ENCODE measurements around the gene MBOAT2.

The MBOAT2 gene

DNA sequence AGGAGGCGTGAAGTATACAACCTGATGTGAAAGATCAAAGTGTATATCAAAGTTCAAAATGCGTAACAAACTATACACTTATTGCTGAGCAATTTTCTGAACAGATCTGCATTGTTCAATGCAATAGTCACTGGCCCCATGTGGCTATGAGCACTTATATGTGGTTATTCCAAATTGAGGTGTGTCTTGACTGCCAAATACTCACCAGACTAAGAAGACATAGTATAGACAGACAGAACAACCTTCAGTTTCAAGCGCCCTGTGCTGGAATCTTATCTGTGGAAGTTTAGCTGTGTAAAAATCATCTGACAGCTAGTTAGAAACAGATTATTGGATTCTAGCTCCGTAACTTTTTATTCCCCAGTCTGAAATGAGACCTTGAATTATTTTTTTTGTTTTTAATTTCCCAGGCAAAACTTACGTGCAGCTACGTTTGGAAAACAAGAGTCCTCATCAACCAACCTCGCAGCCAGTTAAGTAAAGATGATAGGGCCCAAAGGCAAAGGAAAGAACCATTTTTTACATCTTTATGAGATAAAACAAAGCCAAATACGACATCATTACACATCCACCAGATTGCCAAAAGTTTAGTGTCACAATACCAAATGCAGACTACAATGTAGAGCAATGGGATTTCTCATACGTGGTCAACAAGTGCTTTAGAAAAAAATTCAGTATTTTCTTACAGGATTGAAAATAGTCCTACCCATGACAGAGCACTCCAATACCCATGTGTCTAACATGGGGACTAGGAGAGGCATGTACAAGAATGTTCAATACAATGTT lies 37.2 kb downstream of the MBOAT2 start:
- H3K27ac ChIP-seq (ENCODE audit: low read depth, low read length) = no peak overlapping the region
- no peaks in the 10 kb centered on the region for H3F3A ChIP-seq (ENCODE audit: insufficient read depth)
- H3K36me3 ChIP-seq (ENCODE audit: low read length) = no peaks in the 10 kb centered on the region
- no peaks in the 10 kb centered on the region for H3K27me3 ChIP-seq (ENCODE audit: low read length)
- TF ChIP-seq, protein P1, sequence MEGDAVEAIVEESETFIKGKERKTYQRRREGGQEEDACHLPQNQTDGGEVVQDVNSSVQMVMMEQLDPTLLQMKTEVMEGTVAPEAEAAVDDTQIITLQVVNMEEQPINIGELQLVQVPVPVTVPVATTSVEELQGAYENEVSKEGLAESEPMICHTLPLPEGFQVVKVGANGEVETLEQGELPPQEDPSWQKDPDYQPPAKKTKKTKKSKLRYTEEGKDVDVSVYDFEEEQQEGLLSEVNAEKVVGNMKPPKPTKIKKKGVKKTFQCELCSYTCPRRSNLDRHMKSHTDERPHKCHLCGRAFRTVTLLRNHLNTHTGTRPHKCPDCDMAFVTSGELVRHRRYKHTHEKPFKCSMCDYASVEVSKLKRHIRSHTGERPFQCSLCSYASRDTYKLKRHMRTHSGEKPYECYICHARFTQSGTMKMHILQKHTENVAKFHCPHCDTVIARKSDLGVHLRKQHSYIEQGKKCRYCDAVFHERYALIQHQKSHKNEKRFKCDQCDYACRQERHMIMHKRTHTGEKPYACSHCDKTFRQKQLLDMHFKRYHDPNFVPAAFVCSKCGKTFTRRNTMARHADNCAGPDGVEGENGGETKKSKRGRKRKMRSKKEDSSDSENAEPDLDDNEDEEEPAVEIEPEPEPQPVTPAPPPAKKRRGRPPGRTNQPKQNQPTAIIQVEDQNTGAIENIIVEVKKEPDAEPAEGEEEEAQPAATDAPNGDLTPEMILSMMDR (IDR thresholded peaks at IDR 0.05; ENCODE audit: insufficient read depth, low read length, poor library complexity, severe bottlenecking) = no peak
- no peak for TF ChIP-seq EZH2phosphoT487 (conservative IDR thresholded peaks at IDR 0.05; ENCODE audit: low read length)
- no peaks in the 10 kb centered on the region for H3K79me2 ChIP-seq (ENCODE audit: insufficient read depth, low read length)
- H3K9me3 ChIP-seq (ENCODE audit: insufficient read depth, low read length) = no peaks in the 10 kb centered on the region
- H3K9ac ChIP-seq (ENCODE audit: low read length) = no peak overlapping the region
- H2AFZ ChIP-seq (ENCODE audit: low read depth, low read length, severe bottlenecking) = no peak overlapping the region
- H4K20me1 ChIP-seq (ENCODE audit: low read depth, low read length) = no peaks in the 10 kb centered on the region
- H3K4me2 ChIP-seq (ENCODE audit: low read depth, low read length, poor library complexity, severe bottlenecking) = no peak overlapping the region
- no peaks in the 10 kb centered on the region for H3K9me2 ChIP-seq (replicated peaks; ENCODE audit: insufficient read depth, low read length)
- H3K4me3 ChIP-seq (ENCODE audit: insufficient read depth, low read length, poor library complexity, severe bottlenecking) = no peak overlapping the region

DNA sequence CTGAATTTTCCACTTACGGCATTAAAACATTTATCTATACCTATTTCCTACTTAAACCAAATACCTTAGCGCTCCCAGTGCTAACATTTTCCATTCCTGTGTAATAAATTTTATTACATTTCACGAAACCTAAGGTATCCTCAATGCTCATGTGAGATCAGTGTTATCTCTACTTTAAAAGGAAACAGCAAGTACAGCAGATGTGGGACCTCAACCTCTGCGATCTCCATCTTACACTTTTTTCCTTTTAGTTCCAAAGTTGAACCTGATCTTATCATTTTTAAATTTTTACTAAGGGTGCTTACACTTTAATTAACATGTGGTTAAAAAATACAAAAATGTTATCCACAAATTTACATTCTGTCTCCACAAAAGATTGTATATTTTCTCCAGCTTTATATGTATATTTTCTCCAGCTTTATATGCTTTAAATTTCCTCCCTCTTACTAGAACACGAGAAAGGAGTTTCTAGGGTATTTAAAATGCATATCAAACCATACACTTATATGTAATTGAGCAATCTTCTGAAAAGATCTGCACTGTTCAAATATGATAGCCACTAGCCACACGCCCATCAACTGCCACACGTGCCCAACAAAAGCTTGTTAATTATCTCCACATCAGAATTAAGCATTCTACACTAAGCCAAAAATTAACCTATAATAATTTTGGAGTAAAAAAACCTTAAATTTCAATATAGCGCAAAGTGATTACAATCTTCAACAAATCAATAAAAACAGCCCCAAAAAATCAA lies 38.1 kb downstream of the MBOAT2 start:
- Histone ChIP-seq H3K4me2 (ENCODE audit: low read depth, low read length, poor library complexity, severe bottlenecking) (no peak overlapping the region), H3K79me2 (ENCODE audit: insufficient read depth, low read length) (no peaks in the 10 kb centered on the region), H3K27ac (ENCODE audit: low read depth, low read length) (no peak overlapping the region)

DNA sequence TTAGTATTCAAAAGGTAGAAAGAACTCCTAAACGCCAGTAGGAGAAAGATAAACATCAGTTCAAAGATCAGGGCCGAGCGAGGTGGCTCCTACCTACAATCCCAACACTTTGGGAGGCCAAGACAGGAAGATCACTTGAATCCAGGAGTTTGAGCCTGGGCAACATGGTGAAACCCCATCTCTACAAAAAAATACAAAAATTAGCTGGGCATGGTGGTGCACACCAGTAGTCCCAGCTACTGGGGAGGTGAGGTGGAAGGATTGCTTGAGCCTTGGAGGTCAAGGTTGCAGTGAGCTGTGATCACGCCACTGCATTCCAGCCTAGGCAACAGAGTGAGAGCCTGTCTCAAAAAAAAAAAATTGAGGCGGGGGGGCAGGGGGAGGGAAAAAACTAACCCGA lies 40.6 kb downstream of the MBOAT2 start:
- H3K9me2 ChIP-seq (replicated peaks; ENCODE audit: insufficient read depth, low read length) = no peaks in the 10 kb centered on the region
- H4K20me1 ChIP-seq (ENCODE audit: low read depth, low read length) = no peaks in the 10 kb centered on the region
- no peak overlapping the region for H3K4me3 ChIP-seq (ENCODE audit: insufficient read depth, low read length, poor library complexity, severe bottlenecking)
- no peak overlapping the region for H2AFZ ChIP-seq (ENCODE audit: low read depth, low read length, severe bottlenecking)
- no peak overlapping the region for H3K4me2 ChIP-seq (ENCODE audit: low read depth, low read length, poor library complexity, severe bottlenecking)
- H3K79me2 ChIP-seq (ENCODE audit: insufficient read depth, low read length) = no peaks in the 10 kb centered on the region
- TF ChIP-seq, protein P1 (IDR thresholded peaks at IDR 0.05; ENCODE audit: insufficient read depth, low read length, poor library complexity, severe bottlenecking) = no peak
- no peak for TF ChIP-seq EZH2phosphoT487 (conservative IDR thresholded peaks at IDR 0.05; ENCODE audit: low read length)
- no peaks in the 10 kb centered on the region for H3F3A ChIP-seq (ENCODE audit: insufficient read depth)
- H3K36me3 ChIP-seq (ENCODE audit: low read length) = no peaks in the 10 kb centered on the region
- no peak overlapping the region for H3K27ac ChIP-seq (ENCODE audit: low read depth, low read length)
- H3K9me3 ChIP-seq (ENCODE audit: insufficient read depth, low read length) = no peaks in the 10 kb centered on the region
- H3K9ac ChIP-seq (ENCODE audit: low read length) = no peak overlapping the region
- H3K27me3 ChIP-seq (ENCODE audit: low read length) = no peaks in the 10 kb centered on the region

More for the DNA sequence above, 38.1 kb downstream of the MBOAT2 start:
- TF ChIP-seq, protein P1 (IDR thresholded peaks at IDR 0.05; ENCODE audit: insufficient read depth, low read length, poor library complexity, severe bottlenecking) = no peak
- no peak for TF ChIP-seq EZH2phosphoT487 (conservative IDR thresholded peaks at IDR 0.05; ENCODE audit: low read length)
- Histone ChIP-seq H3K36me3 (ENCODE audit: low read length) (no peaks in the 10 kb centered on the region), H3K9me3 (ENCODE audit: insufficient read depth, low read length) (no peaks in the 10 kb centered on the region), H3K9ac (ENCODE audit: low read length) (no peak overlapping the region), H4K20me1 (ENCODE audit: low read depth, low read length) (no peaks in the 10 kb centered on the region), H2AFZ (ENCODE audit: low read depth, low read length, severe bottlenecking) (no peak overlapping the region), H3F3A (ENCODE audit: insufficient read depth) (no peaks in the 10 kb centered on the region), H3K9me2 (replicated peaks; ENCODE audit: insufficient read depth, low read length) (no peaks in the 10 kb centered on the region), H3K4me3 (ENCODE audit: insufficient read depth, low read length, poor library complexity, severe bottlenecking) (no peak overlapping the region), H3K27me3 (ENCODE audit: low read length) (no peaks in the 10 kb centered on the region)

All from SU-DHL-6 (cell line).